ENCODE measurements around the gene DIS3.

DNA sequence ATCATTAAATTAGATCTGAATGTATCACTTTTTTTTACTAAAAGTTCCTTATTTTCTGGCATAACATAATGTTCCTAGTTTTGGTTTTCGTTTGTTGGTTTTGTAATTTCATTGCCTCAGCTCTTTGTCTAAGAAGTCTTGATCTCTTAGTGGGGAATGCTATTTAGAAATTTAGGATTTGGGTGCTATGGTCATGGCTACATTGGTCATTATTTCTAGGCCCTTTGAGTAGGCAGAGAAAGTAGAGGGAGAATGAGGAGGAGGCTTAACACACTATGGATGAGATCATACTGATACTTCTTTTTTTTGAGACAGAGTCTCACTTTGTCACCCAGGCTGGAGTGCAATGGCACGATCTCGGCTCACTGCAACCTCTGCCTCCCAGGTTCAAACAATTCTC lies 42.0 kb upstream of the DIS3 start:
- TF ChIP-seq EP300 (IDR thresholded peaks at IDR 0.05; ENCODE audit: borderline replicate concordance) (no peak), NFIC (IDR thresholded peaks at IDR 0.05) (no peak), YY1 (IDR thresholded peaks at IDR 0.05; ENCODE audit: low read depth) (no peak), TAF1 (IDR thresholded peaks at IDR 0.05; ENCODE audit: low read depth) (no peak), ZBTB7A (IDR thresholded peaks at IDR 0.05; ENCODE audit: low read depth) (no peak), TCF12 (IDR thresholded peaks at IDR 0.05; ENCODE audit: low read depth) (no peak)
- TF ChIP-seq, protein P1, sequence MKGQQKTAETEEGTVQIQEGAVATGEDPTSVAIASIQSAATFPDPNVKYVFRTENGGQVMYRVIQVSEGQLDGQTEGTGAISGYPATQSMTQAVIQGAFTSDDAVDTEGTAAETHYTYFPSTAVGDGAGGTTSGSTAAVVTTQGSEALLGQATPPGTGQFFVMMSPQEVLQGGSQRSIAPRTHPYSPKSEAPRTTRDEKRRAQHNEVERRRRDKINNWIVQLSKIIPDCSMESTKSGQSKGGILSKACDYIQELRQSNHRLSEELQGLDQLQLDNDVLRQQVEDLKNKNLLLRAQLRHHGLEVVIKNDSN (IDR thresholded peaks at IDR 0.05): no peak
- TF ChIP-seq, protein P2, sequence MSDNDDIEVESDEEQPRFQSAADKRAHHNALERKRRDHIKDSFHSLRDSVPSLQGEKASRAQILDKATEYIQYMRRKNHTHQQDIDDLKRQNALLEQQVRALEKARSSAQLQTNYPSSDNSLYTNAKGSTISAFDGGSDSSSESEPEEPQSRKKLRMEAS (IDR thresholded peaks at IDR 0.05): no peak

All from Ishikawa (cell line).